T47D (cell line): ENCODE results near the gene R3HDM2.

Experiments used
- DNase-seq, 2 experiments: peaks; one replicate each; pipeline versions ENCODE4 v3.0.0 to v3.0.0-alpha.2; 2011 to 2012; ENCODE audit warnings: low read depth in 1 of 2, low spot score in 1 of 2
- JUND ChIP-seq: IDR thresholded peaks from 2 replicates; pipeline ENCODE4 v1.6.1; 2012; ENCODE audit warnings: low read depth
- in situ Hi-C: cut with HindIII; loops from 2 replicates; pipeline ENCODE4 v1.10.0; 2016; ENCODE audit warnings: low sequenced_read_pairs, low pct_unique_long_range_greater_than_20kb

R3HDM2 gene

GRCh38 chr12:57430931-57431566, at the start of gene R3HDM2:
R3HDM2 (minus strand) TSS chr12:57431043; CDS start chr12:57310428, 120,615 bp downstream.
- in situ Hi-C loops = no loop called here
- peak; percentile 98 to 99 for DNase-seq
- no peak for TF ChIP-seq JUND

- in situ Hi-C loops = no loop called here
- no peak for TF ChIP-seq JUND
- no peak for DNase-seq
Measured at GRCh38 chr12:57479376-57480115, 48.7 kb upstream of the R3HDM2 start, which contains the start of gene ARHGAP9. ARHGAP9 (minus strand) TSS chr12:57479866; CDS start chr12:57479406, 460 bp downstream.

- no peak for TF ChIP-seq JUND
- no peak for DNase-seq
- in situ Hi-C loops = no loop called here
Measured at GRCh38 chr12:57479043-57479375, 48.2 kb upstream of the R3HDM2 start.

GRCh38 chr12:57477710-57478681, 47.2 kb upstream of the R3HDM2 start:
- no peak for DNase-seq
- no peak for TF ChIP-seq JUND
- in situ Hi-C loops = no loop called here

GRCh38 chr12:57476993-57477709, 46.3 kb upstream of the R3HDM2 start:
- TF ChIP-seq JUND = no peak
- in situ Hi-C loops = no loop called here
- no peak for DNase-seq

- in situ Hi-C loops = no loop called here
- no peak for TF ChIP-seq JUND
- DNase-seq = no peak
Measured at GRCh38 chr12:57476162-57476992, 45.5 kb upstream of the R3HDM2 start.

GRCh38 chr12:57475271-57476161, 44.7 kb upstream of the R3HDM2 start:
- in situ Hi-C loops = no loop called here
- DNase-seq = no peak
- TF ChIP-seq JUND = no peak

- in situ Hi-C loops = no loop called here
- TF ChIP-seq JUND = no peak
- no peak for DNase-seq
Measured at GRCh38 chr12:57474862-57475261, 44.0 kb upstream of the R3HDM2 start.

GRCh38 chr12:57474430-57474829, 43.6 kb upstream of the R3HDM2 start:
- no peak for DNase-seq
- TF ChIP-seq JUND = no peak
- in situ Hi-C loops = no loop called here

GRCh38 chr12:57473886-57474285, 43.0 kb upstream of the R3HDM2 start:
- no peak for DNase-seq
- TF ChIP-seq JUND = no peak
- in situ Hi-C loops = no loop called here
